HG03097 (cell line): ENCODE results near the gene CEP97.
"Not testable (repeated sequence)": the region's sequence is repeated elsewhere in the genome, so short reads cannot be mapped to it uniquely, and the experiment has no call there.

Experiments used
- ATAC-seq: cut with Tn5 transposase; IDR thresholded peaks from one replicate; pipeline ENCODE4 v1.9.1; 2021; ENCODE audit not compliant: unreplicated experiment, low FRiP score

Gene CEP97

DNA sequence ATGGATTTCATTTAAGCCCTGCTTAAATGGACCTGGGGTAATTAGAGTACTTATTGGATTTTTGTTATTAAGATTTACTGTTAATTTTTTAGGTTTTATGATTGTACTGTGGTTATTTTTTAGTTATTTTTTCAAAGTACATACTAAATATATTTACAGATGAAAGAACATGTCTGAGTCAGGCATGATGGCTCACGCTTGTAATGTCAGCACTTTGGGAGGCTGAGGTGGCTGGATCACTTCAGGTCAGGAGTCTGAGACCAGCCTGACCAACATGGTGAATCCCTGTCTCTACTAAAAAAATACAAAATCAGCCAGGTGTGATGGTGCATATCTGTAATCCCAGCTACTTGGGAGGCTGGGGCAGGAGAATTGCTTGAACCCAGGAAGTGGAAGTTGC, 21.7 kb upstream of the CEP97 start:
- no peak for ATAC-seq

DNA sequence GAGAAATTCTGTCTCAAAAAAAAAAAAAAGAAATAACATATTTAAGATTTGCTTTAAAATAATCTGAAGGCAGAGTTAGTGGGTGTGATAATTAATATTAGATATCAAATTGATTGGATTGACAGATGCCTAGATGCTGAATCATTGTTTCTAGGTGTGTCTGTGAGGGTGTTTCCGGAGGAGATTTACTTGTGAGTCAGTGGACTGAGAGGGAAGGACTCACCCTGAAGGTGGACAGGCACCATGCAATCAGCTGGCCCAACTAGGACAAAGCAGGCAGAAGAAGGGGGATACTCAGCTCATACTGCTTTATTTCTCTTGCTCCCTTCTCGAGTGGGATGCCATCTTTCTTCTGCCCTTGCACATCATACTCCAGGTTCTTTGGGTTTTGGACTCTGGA, 21.2 kb upstream of the CEP97 start:
- ATAC-seq, result no peak

DNA sequence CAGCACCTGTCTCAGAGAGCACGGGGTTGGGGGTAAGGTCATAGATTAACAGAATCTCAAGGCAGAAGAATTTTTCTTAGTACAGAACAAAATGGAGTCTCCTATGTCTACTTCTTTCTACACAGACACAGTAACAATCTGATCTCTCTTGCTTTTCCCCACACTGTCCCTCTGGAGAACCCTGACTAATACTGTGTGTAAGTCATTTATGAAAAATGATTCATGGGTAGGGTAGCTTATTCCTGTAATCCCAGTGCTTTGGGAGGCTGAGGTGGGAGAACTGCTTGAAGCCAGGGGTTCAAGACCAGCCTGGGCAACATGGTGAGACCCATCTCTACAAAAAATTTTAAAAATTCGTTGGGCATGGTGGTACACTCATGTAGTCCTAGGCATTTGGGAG, 19.8 kb upstream of the CEP97 start:
- not testable (repeated sequence) for ATAC-seq

- no peak for ATAC-seq
These were observed 15.3 kb upstream of the CEP97 start for GRCh38 chr3:101709126-101709525.

DNA sequence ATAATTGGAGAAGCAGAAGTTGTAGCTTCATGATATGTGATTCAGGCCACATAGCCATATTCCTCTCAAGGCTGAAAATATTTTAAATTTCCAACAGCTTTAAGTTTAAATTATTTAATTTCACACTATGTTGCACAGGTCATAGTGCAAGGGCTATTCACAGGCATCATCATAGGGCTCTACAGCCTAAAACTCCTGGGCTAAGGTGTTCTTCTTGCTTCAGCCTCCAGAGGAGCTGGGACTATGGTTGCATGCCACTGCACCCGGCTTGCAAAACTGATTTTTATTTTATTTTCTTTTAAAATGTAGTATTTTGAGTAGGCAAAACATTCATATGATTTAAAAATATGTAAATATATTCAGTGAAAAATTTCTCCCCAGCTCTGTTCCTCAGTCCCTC, 6.0 kb upstream of the CEP97 start:
- ATAC-seq, result no peak

DNA sequence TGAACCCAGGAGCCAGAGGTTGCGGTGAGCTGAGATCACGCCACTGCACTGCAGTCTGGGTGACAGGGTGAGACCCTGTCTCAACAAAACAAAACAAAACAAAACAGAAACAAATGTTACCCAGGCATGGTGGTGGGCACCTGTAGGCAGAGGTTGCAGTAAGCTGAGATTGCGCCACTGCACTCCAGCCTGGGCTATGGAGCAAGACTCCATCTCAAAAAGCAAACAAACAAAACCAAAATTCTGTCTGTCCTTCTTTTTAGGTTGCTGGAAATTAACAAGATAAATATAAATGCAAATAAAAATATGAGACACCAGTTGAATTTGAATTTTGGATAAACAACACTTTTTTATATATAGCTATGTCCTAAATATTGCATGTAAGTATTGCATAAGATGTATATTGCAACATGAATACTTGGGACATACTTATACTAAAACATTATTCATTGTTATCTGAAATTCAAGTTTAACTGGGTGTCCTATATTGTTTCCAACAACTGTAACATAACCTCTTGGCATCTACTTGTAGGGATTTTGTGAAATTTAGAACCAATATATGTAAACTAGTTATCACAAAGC, 4.7 kb upstream of the CEP97 start:
- no peak for ATAC-seq

DNA sequence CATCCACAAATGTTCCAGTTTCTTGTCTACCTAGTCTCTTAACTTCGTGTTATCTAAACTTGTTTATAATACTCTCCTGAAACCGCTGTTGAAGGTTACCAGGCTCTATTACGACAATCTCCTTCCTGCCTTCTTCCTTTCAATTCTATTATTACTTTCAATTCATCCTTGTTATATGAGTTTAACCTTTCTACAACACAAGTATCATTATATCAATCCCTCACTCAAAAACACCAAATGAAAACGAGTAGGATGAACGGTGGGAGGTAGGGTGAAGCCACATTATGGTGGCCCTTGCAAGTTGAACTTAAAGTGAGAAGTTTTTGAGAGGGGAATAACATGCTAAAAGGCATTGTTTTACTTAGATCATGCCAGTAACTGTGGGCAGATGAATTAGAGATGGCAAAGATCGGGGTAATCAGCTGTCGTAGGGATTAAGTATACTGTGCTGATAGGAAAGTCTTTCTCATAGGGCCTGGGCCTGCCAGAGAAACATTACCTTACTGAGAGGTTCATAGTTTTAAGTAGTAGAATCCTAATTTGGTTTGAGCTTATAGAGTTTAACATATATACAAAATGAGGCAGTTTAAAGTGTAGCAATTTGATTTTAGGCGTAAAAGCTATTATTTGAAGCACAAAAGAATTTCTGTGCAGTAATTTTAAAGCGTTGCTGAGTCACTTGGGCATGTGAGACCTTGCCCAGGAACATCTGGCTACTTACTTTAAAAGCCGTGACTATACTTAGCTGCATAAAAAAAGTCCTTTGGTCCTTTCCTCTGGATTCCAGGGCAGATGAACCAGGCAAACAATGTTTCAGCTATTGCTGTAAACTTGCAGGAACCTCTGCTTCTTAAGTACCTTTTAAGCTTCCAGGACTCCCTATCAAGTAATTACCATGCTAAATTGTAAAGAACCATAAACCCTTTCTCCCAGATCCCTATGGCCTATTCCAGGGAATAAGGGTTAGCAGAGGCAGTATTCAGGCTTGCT, 3.3 kb upstream of the CEP97 start:
- ATAC-seq, result no peak

- ATAC-seq, result peak; percentile 28
These were observed 1.8 kb upstream of the CEP97 start for GRCh38 chr3:101722394-101723173.

GRCh38 chr3:101725194-101725889, 928 bp downstream of the CEP97 start:
- peak; percentile 12 for ATAC-seq

DNA sequence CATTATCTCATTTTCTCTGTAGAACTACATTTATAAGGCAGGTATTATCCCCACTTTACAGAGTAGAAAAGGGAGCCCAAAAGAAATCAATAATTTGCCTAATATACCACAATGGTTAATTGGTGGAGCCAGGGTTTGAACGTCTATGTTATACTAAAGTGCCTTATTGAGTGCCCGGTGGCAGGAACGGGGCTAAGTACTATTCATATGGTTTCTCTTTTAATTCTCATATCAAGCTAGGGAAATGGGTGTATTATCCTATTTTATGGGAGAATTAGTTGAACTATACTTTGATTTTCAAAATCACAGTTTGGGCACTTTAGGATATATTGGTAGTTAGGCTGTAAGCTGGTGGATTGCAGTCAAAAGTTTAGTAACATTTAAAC, 1.5 kb downstream of the CEP97 start:
- ATAC-seq, result no peak

DNA sequence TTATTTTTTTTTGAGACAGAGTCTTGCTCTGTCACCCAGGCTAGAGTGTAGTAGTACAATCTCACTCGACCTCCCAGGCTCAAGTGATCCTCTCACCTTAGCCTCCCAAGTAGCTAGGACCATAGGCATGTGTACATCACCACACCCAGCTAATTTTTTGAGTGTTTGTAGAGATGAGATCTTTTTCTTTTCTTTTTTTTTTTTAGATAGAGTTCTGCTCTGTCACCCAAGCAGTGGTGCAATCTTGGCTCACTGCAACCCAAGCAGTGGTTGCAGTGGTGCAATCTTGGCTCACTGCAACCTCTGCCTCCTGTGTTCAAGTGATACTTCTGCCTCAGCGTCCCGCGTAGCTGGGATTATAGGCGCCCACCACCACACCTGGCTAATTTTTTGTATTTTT, 5.2 kb downstream of the CEP97 start:
- no peak for ATAC-seq

DNA sequence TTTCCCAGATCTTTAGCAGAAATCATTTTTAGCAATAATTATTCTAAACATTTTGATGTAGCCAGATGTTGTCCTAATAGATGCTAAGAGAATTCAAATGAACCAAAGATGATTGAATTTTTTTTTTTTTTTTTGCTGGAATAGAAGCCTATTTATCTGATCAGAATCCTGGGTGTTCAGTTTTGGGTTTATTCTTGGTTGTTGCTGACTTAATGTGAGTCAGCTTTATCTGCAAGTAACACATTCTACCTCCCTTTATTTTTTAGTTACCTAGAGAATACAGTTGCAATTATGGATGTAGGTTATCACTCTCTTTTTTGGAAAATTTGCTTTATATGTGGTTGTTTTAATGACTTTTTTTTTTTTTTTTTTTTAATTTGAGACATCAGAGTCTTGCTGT, 6.4 kb downstream of the CEP97 start:
- no peak for ATAC-seq

- no peak for ATAC-seq
These were observed 7.8 kb downstream of the CEP97 start for GRCh38 chr3:101732240-101732641.

DNA sequence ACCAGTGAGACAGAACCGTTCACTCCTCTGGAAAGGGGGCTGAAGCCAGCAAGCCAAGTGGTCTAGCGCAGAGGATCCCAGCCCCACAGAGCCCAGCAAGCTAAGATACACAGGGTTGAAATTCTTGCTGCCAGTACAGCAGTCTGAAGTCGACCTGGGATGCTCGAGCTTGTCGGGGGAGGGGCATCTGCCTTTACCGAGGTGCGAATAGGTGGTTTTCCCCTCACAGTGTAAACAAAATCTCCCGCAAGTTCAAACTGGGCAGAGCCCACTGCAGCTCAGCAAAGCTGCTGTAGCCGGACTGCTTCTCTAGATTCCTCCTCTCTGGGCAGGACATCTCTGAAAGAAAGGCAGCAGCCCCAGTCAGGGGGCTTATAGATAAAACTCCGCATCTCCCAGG, 11.4 kb downstream of the CEP97 start:
- ATAC-seq, result no peak

- not testable (repeated sequence) for ATAC-seq
These were observed 17.5 kb downstream of the CEP97 start for GRCh38 chr3:101741914-101742313.

- ATAC-seq, result no peak
These were observed 20.4 kb downstream of the CEP97 start for GRCh38 chr3:101744811-101745210.

DNA sequence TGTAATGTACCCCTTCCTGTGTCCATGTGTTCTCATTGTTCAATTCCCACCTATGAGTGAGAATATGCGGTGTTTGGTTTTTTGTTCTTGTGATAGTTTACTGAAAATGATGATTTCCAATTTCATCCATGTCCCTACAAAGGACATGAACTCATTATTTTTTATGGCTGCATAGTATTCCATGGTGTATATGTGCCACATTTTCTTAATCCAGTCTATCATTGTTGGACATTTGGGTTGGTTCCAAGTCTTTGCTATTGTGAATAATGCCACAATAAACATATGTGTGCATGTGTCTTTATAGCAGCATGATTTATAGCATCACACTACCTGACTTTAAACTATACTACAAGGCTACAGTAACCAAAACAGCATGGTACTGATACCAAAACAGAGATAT, 21.5 kb downstream of the CEP97 start:
- ATAC-seq, result not testable (repeated sequence)

DNA sequence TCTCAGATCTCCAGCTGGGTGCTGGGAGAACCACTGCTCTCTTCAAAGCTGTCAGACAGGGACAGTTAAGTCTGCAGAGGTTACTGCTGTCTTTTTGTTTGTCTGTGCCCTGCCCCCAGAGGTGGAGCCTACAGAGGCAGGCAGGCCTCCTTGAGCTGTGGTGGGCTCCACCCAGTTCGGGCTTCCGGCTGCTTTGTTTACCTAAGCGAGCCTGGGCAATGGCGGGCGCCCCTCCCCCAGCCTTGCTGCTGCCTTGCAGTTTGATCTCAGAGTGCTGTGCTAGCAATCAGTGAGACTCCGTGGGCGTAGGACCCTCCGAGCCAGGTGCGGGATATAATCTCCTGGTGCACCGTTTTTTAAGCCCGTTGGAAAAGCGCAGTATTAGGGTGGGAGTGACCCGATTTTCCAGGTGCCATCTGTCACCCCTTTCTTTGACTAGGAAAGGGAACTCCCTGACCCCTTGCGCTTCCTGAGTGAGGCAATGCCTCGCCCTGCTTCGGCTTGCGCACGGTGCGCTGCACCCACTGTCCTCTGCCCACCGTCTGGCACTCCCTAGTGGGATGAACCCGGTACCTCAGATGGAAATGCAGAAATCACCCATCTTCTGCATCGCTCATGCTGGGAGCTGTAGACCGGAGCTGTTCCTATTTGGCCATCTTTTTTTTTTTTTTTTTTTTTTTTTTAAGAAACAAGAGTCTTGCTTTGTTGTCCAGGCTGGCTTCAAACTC, 29.1 kb downstream of the CEP97 start:
- ATAC-seq, result not testable (repeated sequence)

DNA sequence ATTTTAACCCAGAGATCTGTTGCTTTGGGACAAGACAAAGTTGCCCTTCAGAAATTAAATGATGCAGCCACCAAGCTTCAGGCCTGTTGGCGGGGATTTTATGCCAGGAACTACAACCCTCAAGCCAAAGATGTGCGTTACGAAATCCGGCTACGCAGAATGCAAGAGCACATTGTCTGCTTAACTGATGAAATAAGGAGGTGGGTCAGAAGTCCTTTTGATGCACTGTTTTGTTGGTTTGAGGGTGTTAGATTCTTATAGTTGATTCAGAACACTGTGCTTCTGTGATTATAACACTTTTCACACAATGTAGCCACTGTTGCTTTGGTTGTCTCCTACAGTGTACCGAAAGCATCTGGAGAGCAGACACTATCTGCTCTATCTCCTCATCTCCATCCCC, 33.8 kb downstream of the CEP97 start:
- no peak for ATAC-seq

GRCh38 chr3:101762041-101762646, 37.7 kb downstream of the CEP97 start:
- ATAC-seq, result no peak
